Stomach smooth muscle (tissue), 2 donors: ENCODE results near the gene MEF2D.

ENCODE experiments used
- H3K27ac ChIP-seq: one replicate; pipeline ENCODE4 v1.7.0; 2013; ENCODE audit warnings: mild to moderate bottlenecking, low read length, inconsistent platforms
- H3K27me3 ChIP-seq, 2 donors: one replicate each; pipeline ENCODE4 v1.7.0; 2013; ENCODE audit warnings: low read length in 2 of 2; ENCODE audit not compliant: insufficient read depth in 2 of 2, control insufficient read depth in 1 of 2
- H3K36me3 ChIP-seq, 2 donors: one replicate each; pipeline ENCODE4 v1.7.0; 2013; ENCODE audit warnings: low read length in 2 of 2; ENCODE audit not compliant: control insufficient read depth in 2 of 2, insufficient read depth in 2 of 2
- H3K4me1 ChIP-seq: one replicate; pipeline ENCODE4 v1.7.0; 2013; ENCODE audit warnings: low read length; ENCODE audit not compliant: control insufficient read depth, insufficient read depth
- H3K4me3 ChIP-seq, 2 donors: one replicate each; pipeline ENCODE4 v1.7.0; 2013; ENCODE audit warnings: low read length in 2 of 2
- H3K9ac ChIP-seq, 2 donors: one replicate each; pipeline ENCODE4 v1.7.0; 2013; ENCODE audit warnings: low read length in 2 of 2, mild to moderate bottlenecking in 1 of 2
- H3K9me3 ChIP-seq, 2 donors: one replicate each; pipeline ENCODE4 v1.7.0; 2013; ENCODE audit warnings: low read length in 2 of 2; ENCODE audit not compliant: control insufficient read depth in 2 of 2
- donor health status: healthy.
- donor health status: Pancreatic carcinoma.

MEF2D gene

GRCh38 chr1:156468693-156469345 lies 31.8 kb downstream of the MEF2D start:
- no peak overlapping the region for H3K4me3 ChIP-seq
- H3K36me3 ChIP-seq: peaks cover 51 to 58% of the 10 kb centered on the region in 2 donors
- H3K9me3 ChIP-seq: no peaks in the 10 kb centered on the region
- no peaks in the 10 kb centered on the region for H3K27me3 ChIP-seq
- peaks cover 42% of the 10 kb centered on the region for H3K4me1 ChIP-seq
- no peak overlapping the region for H3K9ac ChIP-seq
- no peak overlapping the region for H3K27ac ChIP-seq

- Histone ChIP-seq H3K36me3 (peaks cover 43 to 52% of the 10 kb centered on the region in 2 donors), H3K4me1 (peaks cover 50% of the 10 kb centered on the region), H3K9ac (peak overlapping the region in 1 of 2 donors; percentile 14), H3K4me3 (no peak overlapping the region), H3K27ac (peak overlapping the region; percentile 31), H3K27me3 (no peaks in the 10 kb centered on the region), H3K9me3 (no peaks in the 10 kb centered on the region)
Measured at GRCh38 chr1:156467906-156468305, 32.7 kb downstream of the MEF2D start.

GRCh38 chr1:156467385-156467784 lies 33.2 kb downstream of the MEF2D start:
- Histone ChIP-seq H3K27me3 (no peaks in the 10 kb centered on the region), H3K4me3 (no peak overlapping the region), H3K9me3 (no peaks in the 10 kb centered on the region), H3K36me3 (peaks cover 43 to 52% of the 10 kb centered on the region in 2 donors), H3K27ac (peak overlapping the region; percentile 31), H3K9ac (no peak overlapping the region), H3K4me1 (peaks cover 50% of the 10 kb centered on the region)

- H3K9me3 ChIP-seq: no peaks in the 10 kb centered on the region
- H3K27ac ChIP-seq: peak overlapping the region; percentile 74
- no peak overlapping the region for H3K4me3 ChIP-seq
- peaks cover 31 to 42% of the 10 kb centered on the region in 2 donors for H3K36me3 ChIP-seq
- H3K27me3 ChIP-seq: no peaks in the 10 kb centered on the region
- H3K9ac ChIP-seq: peak overlapping the region; percentile 30 to 51
- H3K4me1 ChIP-seq: peaks cover 44% of the 10 kb centered on the region
Measured at GRCh38 chr1:156465747-156466365, 34.7 kb downstream of the MEF2D start.

- H3K9me3 ChIP-seq: no peaks in the 10 kb centered on the region
- H3K27me3 ChIP-seq: no peaks in the 10 kb centered on the region
- no peak overlapping the region for H3K4me3 ChIP-seq
- peaks cover 31 to 36% of the 10 kb centered on the region in 2 donors for H3K36me3 ChIP-seq
- H3K9ac ChIP-seq: peak overlapping the region in 1 of 2 donors; percentile 30
- peaks cover 44% of the 10 kb centered on the region for H3K4me1 ChIP-seq
- H3K27ac ChIP-seq: peak overlapping the region; percentile 74
Measured at GRCh38 chr1:156464825-156465452, 35.6 kb downstream of the MEF2D start.

GRCh38 chr1:156464335-156464734 lies 36.2 kb downstream of the MEF2D start:
- Histone ChIP-seq H3K27ac (peak overlapping the region; percentile 74), H3K4me1 (peaks cover 44% of the 10 kb centered on the region), H3K4me3 (no peak overlapping the region), H3K27me3 (no peaks in the 10 kb centered on the region), H3K9ac (no peak overlapping the region), H3K9me3 (no peaks in the 10 kb centered on the region), H3K36me3 (peaks cover 31 to 34% of the 10 kb centered on the region in 2 donors)

- Histone ChIP-seq H3K27me3 (no peaks in the 10 kb centered on the region), H3K4me1 (peaks cover 44% of the 10 kb centered on the region), H3K9ac (peak overlapping the region in 1 of 2 donors; percentile 17), H3K27ac (peak overlapping the region; percentile 74), H3K4me3 (no peak overlapping the region), H3K36me3 (peaks cover 28 to 31% of the 10 kb centered on the region in 2 donors), H3K9me3 (no peaks in the 10 kb centered on the region)
Measured at GRCh38 chr1:156463874-156464273, 36.7 kb downstream of the MEF2D start.

- no peaks in the 10 kb centered on the region for H3K9me3 ChIP-seq
- no peak overlapping the region for H3K4me3 ChIP-seq
- peaks cover 42% of the 10 kb centered on the region for H3K4me1 ChIP-seq
- H3K36me3 ChIP-seq: peaks cover 21 to 24% of the 10 kb centered on the region in 2 donors
- no peaks in the 10 kb centered on the region for H3K27me3 ChIP-seq
- peak overlapping the region; percentile 74 for H3K27ac ChIP-seq
- H3K9ac ChIP-seq: peak overlapping the region in 1 of 2 donors; percentile 17
Measured at GRCh38 chr1:156462954-156463795, 37.4 kb downstream of the MEF2D start.

GRCh38 chr1:156461781-156462647 lies 38.6 kb downstream of the MEF2D start:
- Histone ChIP-seq H3K27me3 (no peaks in the 10 kb centered on the region), H3K27ac (peak overlapping the region; percentile 62), H3K4me1 (peaks cover 52% of the 10 kb centered on the region), H3K4me3 (no peak overlapping the region), H3K36me3 (peaks cover 14 to 15% of the 10 kb centered on the region in 2 donors), H3K9me3 (no peaks in the 10 kb centered on the region), H3K9ac (no peak overlapping the region)
